ENCODE results near the gene ANKRD13A.

GRCh38 chr12:109963330-109963729 is 35.9 kb upstream of the ANKRD13A start:
- TF ChIP-seq CTCF (IDR thresholded peaks at IDR 0.05): no peak
- TF ChIP-seq POLR2A (IDR thresholded peaks at IDR 0.05): no peak
